ENCODE data around the gene OSTC. TPM values are rescaled to one million over a fixed set of nuclear protein-coding genes. Genes with fewer than 3 reads are reported as not detected.

OSTC gene
- total and polyA plus RNA-seq, 9 of the 15 experiments (the other 6 are each of a cell fraction or from before 2014, with no cell fraction given), result 112 to 966 (median 235) TPM

DNA sequence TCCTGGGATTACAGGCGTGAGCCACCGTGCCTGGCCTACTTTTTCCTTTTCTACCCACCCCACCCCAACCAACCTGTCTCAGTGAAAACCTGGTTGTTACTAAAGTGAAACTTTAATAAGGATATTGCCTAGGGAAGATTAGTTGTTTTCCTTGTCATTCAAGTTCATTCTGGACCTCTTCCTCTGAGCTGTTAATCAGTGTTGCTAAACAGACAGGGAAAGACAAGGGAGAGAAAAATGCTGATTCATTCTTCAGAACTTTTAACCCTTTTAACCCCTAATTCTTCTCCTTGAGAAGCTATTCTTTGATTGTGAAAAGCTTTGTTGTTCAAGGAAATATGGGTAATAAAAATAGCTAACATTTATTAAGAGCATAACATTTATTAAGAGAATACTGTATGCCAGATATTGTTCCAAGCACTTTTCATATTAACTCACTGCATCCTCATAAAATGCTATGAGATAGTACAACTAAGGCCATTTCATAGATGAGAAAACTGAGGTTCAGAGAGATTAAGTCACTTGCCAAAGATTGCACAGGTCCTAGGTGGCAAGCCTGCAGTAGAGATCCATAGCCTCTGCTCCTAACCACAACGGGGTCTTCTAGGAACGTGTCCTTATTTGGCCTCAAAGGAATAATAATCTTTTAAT lies 34.8 kb downstream of the OSTC start (continued):
- TF ChIP-seq, protein P1, sequence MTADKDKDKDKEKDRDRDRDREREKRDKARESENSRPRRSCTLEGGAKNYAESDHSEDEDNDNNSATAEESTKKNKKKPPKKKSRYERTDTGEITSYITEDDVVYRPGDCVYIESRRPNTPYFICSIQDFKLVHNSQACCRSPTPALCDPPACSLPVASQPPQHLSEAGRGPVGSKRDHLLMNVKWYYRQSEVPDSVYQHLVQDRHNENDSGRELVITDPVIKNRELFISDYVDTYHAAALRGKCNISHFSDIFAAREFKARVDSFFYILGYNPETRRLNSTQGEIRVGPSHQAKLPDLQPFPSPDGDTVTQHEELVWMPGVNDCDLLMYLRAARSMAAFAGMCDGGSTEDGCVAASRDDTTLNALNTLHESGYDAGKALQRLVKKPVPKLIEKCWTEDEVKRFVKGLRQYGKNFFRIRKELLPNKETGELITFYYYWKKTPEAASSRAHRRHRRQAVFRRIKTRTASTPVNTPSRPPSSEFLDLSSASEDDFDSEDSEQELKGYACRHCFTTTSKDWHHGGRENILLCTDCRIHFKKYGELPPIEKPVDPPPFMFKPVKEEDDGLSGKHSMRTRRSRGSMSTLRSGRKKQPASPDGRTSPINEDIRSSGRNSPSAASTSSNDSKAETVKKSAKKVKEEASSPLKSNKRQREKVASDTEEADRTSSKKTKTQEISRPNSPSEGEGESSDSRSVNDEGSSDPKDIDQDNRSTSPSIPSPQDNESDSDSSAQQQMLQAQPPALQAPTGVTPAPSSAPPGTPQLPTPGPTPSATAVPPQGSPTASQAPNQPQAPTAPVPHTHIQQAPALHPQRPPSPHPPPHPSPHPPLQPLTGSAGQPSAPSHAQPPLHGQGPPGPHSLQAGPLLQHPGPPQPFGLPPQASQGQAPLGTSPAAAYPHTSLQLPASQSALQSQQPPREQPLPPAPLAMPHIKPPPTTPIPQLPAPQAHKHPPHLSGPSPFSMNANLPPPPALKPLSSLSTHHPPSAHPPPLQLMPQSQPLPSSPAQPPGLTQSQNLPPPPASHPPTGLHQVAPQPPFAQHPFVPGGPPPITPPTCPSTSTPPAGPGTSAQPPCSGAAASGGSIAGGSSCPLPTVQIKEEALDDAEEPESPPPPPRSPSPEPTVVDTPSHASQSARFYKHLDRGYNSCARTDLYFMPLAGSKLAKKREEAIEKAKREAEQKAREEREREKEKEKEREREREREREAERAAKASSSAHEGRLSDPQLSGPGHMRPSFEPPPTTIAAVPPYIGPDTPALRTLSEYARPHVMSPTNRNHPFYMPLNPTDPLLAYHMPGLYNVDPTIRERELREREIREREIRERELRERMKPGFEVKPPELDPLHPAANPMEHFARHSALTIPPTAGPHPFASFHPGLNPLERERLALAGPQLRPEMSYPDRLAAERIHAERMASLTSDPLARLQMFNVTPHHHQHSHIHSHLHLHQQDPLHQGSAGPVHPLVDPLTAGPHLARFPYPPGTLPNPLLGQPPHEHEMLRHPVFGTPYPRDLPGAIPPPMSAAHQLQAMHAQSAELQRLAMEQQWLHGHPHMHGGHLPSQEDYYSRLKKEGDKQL (CRISPR knock-in tag; IDR thresholded peaks at IDR 0.05; ENCODE audit: borderline replicate concordance), result no peak
- TF ChIP-seq STAT5A (IDR thresholded peaks at IDR 0.05; ENCODE audit: borderline replicate concordance, low read length), result no peak
- no peak for TF ChIP-seq RFX5 (IDR thresholded peaks at IDR 0.05; ENCODE audit: low read depth, low read length)
- TF ChIP-seq ZNF263 (CRISPR knock-in tag; IDR thresholded peaks at IDR 0.05; ENCODE audit: borderline replicate concordance), result no peak
- TF ChIP-seq, protein P2, sequence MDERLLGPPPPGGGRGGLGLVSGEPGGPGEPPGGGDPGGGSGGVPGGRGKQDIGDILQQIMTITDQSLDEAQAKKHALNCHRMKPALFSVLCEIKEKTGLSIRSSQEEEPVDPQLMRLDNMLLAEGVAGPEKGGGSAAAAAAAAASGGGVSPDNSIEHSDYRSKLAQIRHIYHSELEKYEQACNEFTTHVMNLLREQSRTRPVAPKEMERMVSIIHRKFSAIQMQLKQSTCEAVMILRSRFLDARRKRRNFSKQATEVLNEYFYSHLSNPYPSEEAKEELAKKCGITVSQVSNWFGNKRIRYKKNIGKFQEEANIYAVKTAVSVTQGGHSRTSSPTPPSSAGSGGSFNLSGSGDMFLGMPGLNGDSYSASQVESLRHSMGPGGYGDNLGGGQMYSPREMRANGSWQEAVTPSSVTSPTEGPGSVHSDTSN (CRISPR knock-in tag; IDR thresholded peaks at IDR 0.05; ENCODE audit: low read depth), result no peak
- TF ChIP-seq, protein P2 (tag; conservative IDR thresholded peaks at IDR 0.05; ENCODE audit: low read depth), result peak; percentile 58
- TF ChIP-seq ZNF23 (CRISPR knock-in tag; IDR thresholded peaks at IDR 0.05), result no peak
- TF ChIP-seq, protein P3, sequence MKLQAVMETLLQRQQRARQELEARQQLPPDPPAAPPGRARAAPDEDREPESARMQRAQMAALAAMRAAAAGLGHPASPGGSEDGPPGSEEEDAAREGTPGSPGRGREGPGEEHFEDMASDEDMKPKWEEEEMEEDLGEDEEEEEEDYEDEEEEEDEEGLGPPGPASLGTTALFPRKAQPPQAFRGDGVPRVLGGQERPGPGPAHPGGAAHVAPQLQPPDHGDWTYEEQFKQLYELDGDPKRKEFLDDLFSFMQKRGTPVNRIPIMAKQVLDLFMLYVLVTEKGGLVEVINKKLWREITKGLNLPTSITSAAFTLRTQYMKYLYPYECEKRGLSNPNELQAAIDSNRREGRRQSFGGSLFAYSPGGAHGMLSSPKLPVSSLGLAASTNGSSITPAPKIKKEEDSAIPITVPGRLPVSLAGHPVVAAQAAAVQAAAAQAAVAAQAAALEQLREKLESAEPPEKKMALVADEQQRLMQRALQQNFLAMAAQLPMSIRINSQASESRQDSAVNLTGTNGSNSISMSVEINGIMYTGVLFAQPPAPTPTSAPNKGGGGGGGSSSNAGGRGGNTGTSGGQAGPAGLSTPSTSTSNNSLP (IDR thresholded peaks at IDR 0.05; ENCODE audit: borderline replicate concordance, low read depth, low read length), result no peak
- no peak for TF ChIP-seq TGIF2 (CRISPR knock-in tag; IDR thresholded peaks at IDR 0.05)
- TF ChIP-seq, protein P4, sequence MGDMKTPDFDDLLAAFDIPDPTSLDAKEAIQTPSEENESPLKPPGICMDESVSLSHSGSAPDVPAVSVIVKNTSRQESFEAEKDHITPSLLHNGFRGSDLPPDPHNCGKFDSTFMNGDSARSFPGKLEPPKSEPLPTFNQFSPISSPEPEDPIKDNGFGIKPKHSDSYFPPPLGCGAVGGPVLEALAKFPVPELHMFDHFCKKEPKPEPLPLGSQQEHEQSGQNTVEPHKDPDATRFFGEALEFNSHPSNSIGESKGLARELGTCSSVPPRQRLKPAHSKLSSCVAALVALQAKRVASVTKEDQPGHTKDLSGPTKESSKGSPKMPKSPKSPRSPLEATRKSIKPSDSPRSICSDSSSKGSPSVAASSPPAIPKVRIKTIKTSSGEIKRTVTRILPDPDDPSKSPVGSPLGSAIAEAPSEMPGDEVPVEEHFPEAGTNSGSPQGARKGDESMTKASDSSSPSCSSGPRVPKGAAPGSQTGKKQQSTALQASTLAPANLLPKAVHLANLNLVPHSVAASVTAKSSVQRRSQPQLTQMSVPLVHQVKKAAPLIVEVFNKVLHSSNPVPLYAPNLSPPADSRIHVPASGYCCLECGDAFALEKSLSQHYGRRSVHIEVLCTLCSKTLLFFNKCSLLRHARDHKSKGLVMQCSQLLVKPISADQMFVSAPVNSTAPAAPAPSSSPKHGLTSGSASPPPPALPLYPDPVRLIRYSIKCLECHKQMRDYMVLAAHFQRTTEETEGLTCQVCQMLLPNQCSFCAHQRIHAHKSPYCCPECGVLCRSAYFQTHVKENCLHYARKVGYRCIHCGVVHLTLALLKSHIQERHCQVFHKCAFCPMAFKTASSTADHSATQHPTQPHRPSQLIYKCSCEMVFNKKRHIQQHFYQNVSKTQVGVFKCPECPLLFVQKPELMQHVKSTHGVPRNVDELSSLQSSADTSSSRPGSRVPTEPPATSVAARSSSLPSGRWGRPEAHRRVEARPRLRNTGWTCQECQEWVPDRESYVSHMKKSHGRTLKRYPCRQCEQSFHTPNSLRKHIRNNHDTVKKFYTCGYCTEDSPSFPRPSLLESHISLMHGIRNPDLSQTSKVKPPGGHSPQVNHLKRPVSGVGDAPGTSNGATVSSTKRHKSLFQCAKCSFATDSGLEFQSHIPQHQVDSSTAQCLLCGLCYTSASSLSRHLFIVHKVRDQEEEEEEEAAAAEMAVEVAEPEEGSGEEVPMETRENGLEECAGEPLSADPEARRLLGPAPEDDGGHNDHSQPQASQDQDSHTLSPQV (IDR thresholded peaks at IDR 0.05), result no peak
- no peak for TF ChIP-seq TBP (optimal IDR thresholded peaks at IDR 0.05; ENCODE audit: low read depth, low read length)
- TF ChIP-seq RBM25 (IDR thresholded peaks at IDR 0.05; ENCODE audit: low read depth, low read length, severe bottlenecking), result peak; percentile 97
- no peak for TF ChIP-seq SMAD2 (IDR thresholded peaks at IDR 0.05; ENCODE audit: low read depth, low read length)
